Activated naive CD4-positive, alpha-beta T cell treated with anti-CD3 and anti-CD28 coated beads for 36 hours (primary cell): ENCODE data around the gene UBE2J1. TPM values are rescaled to one million over a fixed set of nuclear protein-coding genes. Genes with fewer than 3 reads are reported as not detected.

ENCODE experiments used
- CTCF ChIA-PET: fragments of 350-600 bp; sonication (Branson Sonifier 250); formaldehyde crosslinking; loops from one replicate; lab custom pipeline; 2021; ENCODE audit warnings: antibody characterized with exemption; lab: Charles Lee
- DNase-seq: peaks from one replicate; pipeline ENCODE4 v3.0.0-alpha.2; 2020
- H3K27ac Mint-ChIP-seq: one replicate; pipeline ENCODE4 v1.8.0; 2021; ENCODE audit warnings: mild to moderate bottlenecking, mixed read lengths
- H3K27me3 Mint-ChIP-seq: one replicate; pipeline ENCODE4 v1.8.0; 2021; ENCODE audit warnings: low read depth, mixed read lengths
- H3K36me3 Mint-ChIP-seq: one replicate; pipeline ENCODE4 v1.8.0; 2021; ENCODE audit warnings: low read depth, mixed read lengths
- H3K4me1 Mint-ChIP-seq: one replicate; pipeline ENCODE4 v1.8.0; 2021; ENCODE audit warnings: low read depth, mixed read lengths
- H3K4me3 Mint-ChIP-seq: one replicate; pipeline ENCODE4 v1.8.0; 2021; ENCODE audit warnings: mild to moderate bottlenecking, moderate library complexity, mixed read lengths
- H3K9me3 Mint-ChIP-seq: one replicate; pipeline ENCODE4 v1.8.0; 2021; ENCODE audit warnings: mixed read lengths
- intact Hi-C: fragments of 100-400 bp; cut with micrococcal nuclease; formaldehyde crosslinking; loops from one replicate; pipeline ENCODE4 v1.15.1; 2023
- total RNA-seq, 2 experiments: library from RNA; stranded (reverse); gene quantifications; one replicate each; pipeline ENCODE4 v1.2.3, GENCODE V29; 2021

UBE2J1 gene
- total RNA-seq, 2 experiments from 2014 or later, result 10.8 to 10.9 TPM

DNA sequence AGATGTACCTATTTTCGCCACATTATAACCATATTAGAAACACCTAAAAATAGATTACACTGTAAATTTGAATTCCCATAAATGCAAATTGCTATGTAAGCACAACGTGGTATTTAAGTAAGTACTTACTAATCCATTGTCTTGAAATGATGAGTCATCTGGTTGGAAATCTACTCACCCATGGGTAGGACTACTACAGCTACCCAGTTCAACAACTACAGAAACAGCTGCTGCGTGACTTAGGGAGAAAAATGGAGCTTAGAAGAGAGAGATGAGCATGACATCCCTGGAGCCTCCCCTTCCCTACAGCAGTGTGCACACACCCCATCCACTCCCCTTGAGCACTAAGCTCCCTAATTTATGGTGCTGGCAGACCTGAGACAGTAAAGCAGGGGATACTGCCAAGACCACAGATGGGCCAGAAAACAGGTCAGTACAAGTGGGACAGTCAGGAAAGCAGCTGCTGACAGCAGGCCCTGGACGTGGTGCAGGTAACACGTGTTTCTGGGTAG is 32.7 kb upstream of the UBE2J1 start:
- DNase-seq, result no peak
- peaks cover 8% of the 10 kb centered on the region for H3K36me3 Mint-ChIP-seq
- peaks cover 7% of the 10 kb centered on the region for H3K4me1 Mint-ChIP-seq
- H3K27me3 Mint-ChIP-seq, result no peaks in the 10 kb centered on the region
- intact Hi-C loops, result no loop called here
- H3K27ac Mint-ChIP-seq, result no peak overlapping the region
- CTCF ChIA-PET, result interaction anchor here (0.6 to 2.1 kb wide), 2 partner anchors 9 to 13 kb away, joined by 3 to 10 read pairs; no protein-coding TSS in a partner anchor
- no peak overlapping the region for H3K4me3 Mint-ChIP-seq
- no peaks in the 10 kb centered on the region for H3K9me3 Mint-ChIP-seq

DNA sequence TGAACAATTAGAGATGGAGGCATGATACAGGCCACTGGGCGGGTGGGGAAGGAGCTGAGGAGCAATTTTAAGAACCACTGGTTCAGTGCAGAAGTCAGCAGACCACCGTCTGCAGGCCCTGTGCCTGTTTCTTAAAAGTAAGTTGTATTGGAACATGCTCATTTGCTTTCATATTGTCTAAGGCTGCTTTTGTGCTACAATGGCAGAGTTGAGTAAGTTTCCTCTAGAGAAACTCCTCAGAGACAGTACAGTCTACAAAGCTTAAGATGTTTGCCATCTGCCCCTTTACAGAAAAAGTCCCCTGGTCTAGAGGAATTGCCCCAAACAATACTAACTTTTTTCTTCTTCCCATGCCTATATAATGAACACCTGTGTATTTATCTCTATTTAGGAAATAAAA is 28.5 kb upstream of the UBE2J1 start:
- CTCF ChIA-PET, result interaction anchor here (0.6 to 1.3 kb wide), 2 partner anchors 9 to 295 kb away, joined by 4 to 6 read pairs; no protein-coding TSS in a partner anchor
- Mint-ChIP-seq H3K9me3 (no peaks in the 10 kb centered on the region), H3K27ac (no peak overlapping the region), H3K4me3 (no peak overlapping the region), H3K36me3 (peaks cover 4% of the 10 kb centered on the region), H3K27me3 (no peaks in the 10 kb centered on the region), H3K4me1 (peaks cover 3% of the 10 kb centered on the region)
- intact Hi-C loops, result no loop called here
- no peak for DNase-seq

DNA sequence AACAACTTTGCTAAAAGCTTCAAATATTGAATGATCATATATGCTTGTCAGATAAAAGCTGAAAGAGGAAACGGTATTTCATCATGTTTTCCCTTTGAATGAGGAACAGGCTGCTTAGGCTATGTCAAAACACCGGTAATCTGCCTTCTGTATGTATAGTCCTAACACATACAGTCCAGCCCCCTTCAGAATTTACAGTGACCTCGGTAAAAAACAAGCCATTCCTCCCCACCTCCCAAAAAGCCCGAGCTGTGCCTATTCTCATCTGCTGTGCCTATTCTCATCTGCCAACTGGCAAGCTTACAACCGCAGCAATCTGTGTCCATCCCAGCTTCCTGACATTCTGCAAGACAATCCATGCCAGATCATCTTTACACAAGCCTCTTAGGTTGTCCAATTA is 26.8 kb upstream of the UBE2J1 start:
- Mint-ChIP-seq H3K4me3 (no peak overlapping the region), H3K27me3 (no peaks in the 10 kb centered on the region), H3K27ac (no peak overlapping the region), H3K4me1 (peaks cover 8% of the 10 kb centered on the region), H3K9me3 (no peaks in the 10 kb centered on the region), H3K36me3 (no peaks in the 10 kb centered on the region)
- no peak for DNase-seq
- CTCF ChIA-PET, result interaction anchor here (0.7 to 2.2 kb wide), 4 partner anchors 17 to 510 kb away, joined by 3 to 8 read pairs (median 4); no protein-coding TSS in a partner anchor
- intact Hi-C loops, result no loop called here

GRCh38 chr6:89378628-89379027 is 26.1 kb upstream of the UBE2J1 start:
- intact Hi-C loops, result no loop called here

DNA sequence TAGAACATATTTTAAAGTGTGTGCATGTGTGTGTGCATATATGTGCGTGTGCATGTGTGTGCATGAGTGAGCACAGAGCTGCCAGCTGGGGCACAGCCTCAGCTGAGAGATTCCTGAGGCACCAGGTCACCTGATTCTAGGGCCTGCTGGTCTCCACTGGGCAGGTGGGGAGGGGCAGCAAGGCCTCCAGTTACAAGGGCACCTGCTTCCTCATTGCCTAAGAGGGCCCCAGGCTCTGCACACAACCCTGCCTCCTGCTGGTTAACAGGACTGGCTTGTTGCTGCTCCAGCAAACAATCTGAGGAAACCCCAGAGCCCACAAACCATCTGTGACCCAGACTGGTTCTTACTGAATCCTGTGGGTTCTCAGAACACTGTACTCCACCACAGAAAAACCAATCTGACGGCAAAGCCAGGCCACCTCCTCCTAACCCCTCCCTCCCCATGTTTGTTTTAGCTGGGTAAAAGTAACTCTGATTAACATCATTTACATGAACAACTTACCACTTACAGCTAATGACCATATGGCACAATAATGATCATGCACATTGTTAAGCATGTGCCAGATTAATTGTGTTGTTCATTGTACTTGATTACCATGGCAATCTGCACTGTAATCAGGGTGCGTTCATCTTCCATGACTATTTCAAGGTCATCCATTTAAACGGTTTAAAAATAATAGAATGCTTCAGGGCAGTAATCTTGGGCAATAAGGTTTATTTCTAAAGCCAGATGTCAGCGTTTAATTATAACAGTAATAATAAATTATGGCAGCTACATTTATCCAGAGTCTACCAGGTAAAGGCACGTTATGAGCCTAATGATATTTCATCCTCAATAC is 23.1 kb upstream of the UBE2J1 start:
- H3K27ac Mint-ChIP-seq, result no peak overlapping the region
- no peak overlapping the region for H3K4me3 Mint-ChIP-seq
- DNase-seq, result peak; percentile 63
- H3K36me3 Mint-ChIP-seq, result no peaks in the 10 kb centered on the region
- CTCF ChIA-PET, result interaction anchor here (0.7 to 1.5 kb wide), 5 partner anchors 8 to 79 kb away, joined by 3 to 7 read pairs (median 4); no protein-coding TSS in a partner anchor
- H3K27me3 Mint-ChIP-seq, result no peaks in the 10 kb centered on the region
- H3K9me3 Mint-ChIP-seq, result no peaks in the 10 kb centered on the region
- intact Hi-C loops, result no loop called here
- peaks cover 15% of the 10 kb centered on the region for H3K4me1 Mint-ChIP-seq

More at GRCh38 chr6:89378628-89379027, 26.1 kb upstream of the UBE2J1 start:
- Mint-ChIP-seq H3K27me3 (no peaks in the 10 kb centered on the region), H3K27ac (no peak overlapping the region), H3K4me3 (no peak overlapping the region), H3K4me1 (peaks cover 8% of the 10 kb centered on the region), H3K9me3 (no peaks in the 10 kb centered on the region), H3K36me3 (no peaks in the 10 kb centered on the region)
- CTCF ChIA-PET, result interaction anchor here (0.7 to 2.2 kb wide), 5 partner anchors 9 to 231 kb away, joined by 3 to 8 read pairs (median 4); no protein-coding TSS in a partner anchor
- DNase-seq, result no peak

GRCh38 chr6:89372506-89372901 is 20.0 kb upstream of the UBE2J1 start:
- intact Hi-C loops, result loop anchor here (1.0 to 2.0 kb wide), 5 partner anchors 20 to 390 kb away; partner anchors contain the start of genes ANKRD6 and UBE2J1
- H3K9me3 Mint-ChIP-seq, result no peaks in the 10 kb centered on the region
- no peak overlapping the region for H3K27ac Mint-ChIP-seq
- no peaks in the 10 kb centered on the region for H3K36me3 Mint-ChIP-seq
- DNase-seq, result peak; percentile 24
- CTCF ChIA-PET, result interaction anchor here (0.5 to 2.9 kb wide), 48 partner anchors 8 to 628 kb away, joined by 3 to 41 read pairs (median 4); partner anchors contain the start of genes ANKRD6, LYRM2, RRAGD and UBE2J1
- H3K4me3 Mint-ChIP-seq, result no peak overlapping the region
- no peaks in the 10 kb centered on the region for H3K27me3 Mint-ChIP-seq
- H3K4me1 Mint-ChIP-seq, result peaks cover 15% of the 10 kb centered on the region

DNA sequence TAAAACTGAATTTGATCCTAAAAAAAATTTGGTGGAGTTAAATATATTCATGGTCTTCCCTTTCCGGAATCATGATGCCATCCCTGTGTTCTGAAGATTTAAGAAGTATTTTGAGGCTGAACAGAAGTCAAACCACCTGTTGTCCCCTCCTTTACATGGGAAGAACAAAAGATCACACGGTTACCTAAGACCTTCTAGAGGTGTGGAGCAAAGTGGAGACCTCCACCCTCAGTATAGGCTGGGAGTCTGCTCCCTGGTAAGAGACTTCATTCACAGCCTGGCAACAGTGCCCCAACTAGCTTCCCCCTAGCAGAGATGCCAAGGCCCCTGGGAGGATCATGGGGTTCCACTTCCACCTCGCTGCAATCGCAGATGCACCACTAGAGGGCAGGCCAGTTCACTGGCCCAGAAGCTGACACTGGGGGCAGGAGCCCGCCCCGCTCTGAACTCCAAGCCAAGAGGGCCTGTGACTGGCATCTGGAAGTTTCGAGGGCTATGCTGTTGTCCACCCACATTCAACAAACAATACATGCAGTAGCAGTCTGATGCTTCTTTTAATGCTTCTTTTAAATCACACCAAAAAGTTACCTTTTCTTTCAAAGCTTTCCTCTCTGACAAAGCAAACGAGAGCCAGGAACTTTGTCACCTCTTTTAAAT is 19.5 kb upstream of the UBE2J1 start:
- H3K27ac Mint-ChIP-seq, result no peak overlapping the region
- CTCF ChIA-PET, result interaction anchor here (0.5 to 2.9 kb wide), 54 partner anchors 9 to 628 kb away, joined by 3 to 41 read pairs (median 4); partner anchors contain the start of genes ANKRD6, GABRR2, LYRM2 and RRAGD
- H3K9me3 Mint-ChIP-seq, result no peaks in the 10 kb centered on the region
- peaks cover 15% of the 10 kb centered on the region for H3K4me1 Mint-ChIP-seq
- H3K36me3 Mint-ChIP-seq, result no peaks in the 10 kb centered on the region
- H3K27me3 Mint-ChIP-seq, result no peaks in the 10 kb centered on the region
- intact Hi-C loops, result loop anchor here (1.0 to 2.0 kb wide), 5 partner anchors 20 to 390 kb away; partner anchors contain the start of genes ANKRD6 and UBE2J1
- H3K4me3 Mint-ChIP-seq, result no peak overlapping the region
- DNase-seq, result peak; percentile 81

- H3K4me3 Mint-ChIP-seq, result no peak overlapping the region
- no peak overlapping the region for H3K27ac Mint-ChIP-seq
- H3K36me3 Mint-ChIP-seq, result no peaks in the 10 kb centered on the region
- H3K4me1 Mint-ChIP-seq, result peaks cover 22% of the 10 kb centered on the region
- no peaks in the 10 kb centered on the region for H3K9me3 Mint-ChIP-seq
- no peaks in the 10 kb centered on the region for H3K27me3 Mint-ChIP-seq
- intact Hi-C loops, result loop anchor here (1.0 to 5.0 kb wide), 3 partner anchors 228 to 1110 kb away; no protein-coding TSS in a partner anchor
- DNase-seq, result no peak
- CTCF ChIA-PET, result interaction anchor here (1.2 to 5.1 kb wide), 4 partner anchors 7 to 241 kb away, joined by 3 to 42 read pairs (median 10); no protein-coding TSS in a partner anchor
Measured at GRCh38 chr6:89368999-89369398, 16.5 kb upstream of the UBE2J1 start.

DNA sequence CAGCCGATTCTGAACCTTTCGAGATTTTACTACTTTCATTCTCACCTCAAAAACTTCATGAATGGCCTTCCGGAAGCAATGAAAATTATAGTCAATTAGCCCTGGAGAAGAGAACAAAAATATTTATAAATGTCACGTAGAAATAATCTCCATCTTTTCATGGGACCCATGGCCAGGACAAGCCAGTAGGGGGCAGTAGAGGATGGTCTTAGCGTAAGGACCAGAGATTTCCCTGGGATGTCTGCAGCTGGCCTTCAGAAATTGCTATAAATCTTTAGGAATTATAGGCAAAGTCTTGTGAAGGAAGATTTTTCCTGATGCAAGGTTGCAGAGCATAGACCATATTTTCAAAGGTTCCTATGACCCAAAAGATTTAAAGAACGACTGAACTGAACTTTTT is 15.6 kb upstream of the UBE2J1 start:
- Mint-ChIP-seq H3K4me1 (peaks cover 23% of the 10 kb centered on the region), H3K27me3 (no peaks in the 10 kb centered on the region), H3K27ac (no peak overlapping the region), H3K9me3 (no peaks in the 10 kb centered on the region), H3K4me3 (no peak overlapping the region), H3K36me3 (no peaks in the 10 kb centered on the region)
- intact Hi-C loops, result loop anchor here (1.0 to 5.0 kb wide), 3 partner anchors 229 to 1111 kb away; no protein-coding TSS in a partner anchor
- DNase-seq, result peak; percentile 82
- CTCF ChIA-PET, result interaction anchor here (0.7 to 5.1 kb wide), 9 partner anchors 8 to 711 kb away, joined by 3 to 42 read pairs (median 4); no protein-coding TSS in a partner anchor

DNA sequence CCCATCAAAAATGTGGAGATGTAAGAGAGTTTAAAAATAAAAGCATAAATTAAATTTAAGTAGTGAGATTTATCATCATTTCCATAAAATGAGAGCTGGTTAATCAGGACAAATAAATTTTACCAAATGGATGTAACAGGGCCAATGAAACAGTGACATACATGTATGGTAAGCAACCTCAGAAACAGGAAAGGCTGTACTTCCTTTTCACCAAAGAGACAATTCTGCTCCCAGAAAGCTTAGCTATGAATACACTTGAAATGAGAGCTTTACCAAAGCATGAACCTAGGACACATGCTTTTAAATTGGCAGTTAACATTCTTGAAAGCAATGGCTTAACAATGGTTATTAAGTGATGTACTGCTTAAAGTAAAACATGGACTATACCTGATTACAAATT is 12.1 kb upstream of the UBE2J1 start:
- no peak for DNase-seq
- Mint-ChIP-seq H3K4me1 (peaks cover 35% of the 10 kb centered on the region), H3K36me3 (no peaks in the 10 kb centered on the region), H3K9me3 (no peaks in the 10 kb centered on the region), H3K4me3 (no peak overlapping the region), H3K27ac (no peak overlapping the region), H3K27me3 (no peaks in the 10 kb centered on the region)
- intact Hi-C loops, result no loop called here
- CTCF ChIA-PET, result interaction anchor here (1.1 to 5.9 kb wide), 4 partner anchors 7 to 245 kb away, joined by 3 to 41 read pairs (median 4); partner anchors contain the start of gene ANKRD6

- DNase-seq, result no peak
- Mint-ChIP-seq H3K9me3 (no peaks in the 10 kb centered on the region), H3K4me1 (peaks cover 58% of the 10 kb centered on the region), H3K4me3 (no peak overlapping the region), H3K27me3 (no peaks in the 10 kb centered on the region), H3K36me3 (no peaks in the 10 kb centered on the region), H3K27ac (no peak overlapping the region)
- intact Hi-C loops, result loop anchor here (2.0 kb wide), 1 partner anchor 62 kb away; no protein-coding TSS in a partner anchor
- CTCF ChIA-PET, result interaction anchor here (1.5 to 5.9 kb wide), 2 partner anchors 9 to 11 kb away, joined by 3 to 41 read pairs; no protein-coding TSS in a partner anchor
Measured at GRCh38 chr6:89361171-89361570, 8.6 kb upstream of the UBE2J1 start.
